Measurements from ENCODE around the gene TNFRSF1B. TPM values are rescaled to one million over a fixed set of nuclear protein-coding genes. Genes with fewer than 3 reads are reported as not detected.
A peak's percentile ranks its signal among the peaks of the same experiment; 100 is the strongest.

The TNFRSF1B gene
- total and polyA plus RNA-seq, 2 of the 8 experiments (the other 6 are each of a cell fraction or from before 2014, with no cell fraction given), result 1.7 to 2.9 TPM

- Histone ChIP-seq H4K91ac (replicated peaks; ENCODE audit: insufficient read length, low read length) (no peak overlapping the region), H2AK5ac (ENCODE audit: low read depth, low read length) (0 out of 2 replicates have a peak overlapping the region, but pooled peaks have one; percentile 16), H3K79me2 (ENCODE audit: control insufficient read depth in 1 of 2, insufficient read depth in 2 of 2, low read length in 2 of 2) (no peaks in the 10 kb centered on the region), H3K9ac (replicated peaks in 1 of 4; ENCODE audit: extremely low read depth in 1 of 4, low read depth in 3 of 4, low read length in 3 of 4) (no peak overlapping the region), H3K4me2 (ENCODE audit: insufficient read depth in 1 of 2, low read depth in 2 of 2, low read length in 2 of 2) (no peak overlapping the region), H2BK120ac (replicated peaks; ENCODE audit: low read depth, low read length) (no peak overlapping the region), H3K23me2 (ENCODE audit: low read depth, low read length) (peaks cover 3% of the 10 kb centered on the region; the same call in 1 of the 2 replicates), H2AFZ (ENCODE audit: low read length) (no peak overlapping the region), H3K4me3 (ENCODE audit: extremely low read depth in 1 of 4, insufficient read depth in 2 of 4, low read depth in 3 of 4, low read length in 4 of 4) (no peak overlapping the region), H2BK5ac (ENCODE audit: low read depth, low read length) (no peak overlapping the region), H2BK20ac (ENCODE audit: low read length) (no peak overlapping the region), H3K18ac (ENCODE audit: extremely low read depth, low read length) (no peak overlapping the region), H3K27me3 (replicated peaks in 1 of 4; ENCODE audit: control insufficient read depth in 3 of 4, extremely low read depth in 1 of 4, insufficient read depth in 3 of 4, low read length in 3 of 4) (no peaks in the 10 kb centered on the region), H4K20me1 (replicated peaks in 1 of 2; ENCODE audit: control insufficient read depth in 1 of 2, insufficient read depth in 2 of 2, low read length in 2 of 2) (peaks cover 0 to 1% of the 10 kb centered on the region in 2 experiments), H3K14ac (ENCODE audit: insufficient read length) (no peak overlapping the region), H2BK12ac (ENCODE audit: low read depth, low read length) (no peak overlapping the region; the same call in 1 of the 2 replicates), H3K56ac (replicated peaks; ENCODE audit: insufficient read length, low read depth, low read length) (no peak overlapping the region), H3K79me1 (ENCODE audit: low read depth, low read length) (no peaks in the 10 kb centered on the region), H3K4ac (replicated peaks; ENCODE audit: insufficient read length, low read depth, low read length) (no peak overlapping the region), H3K27ac (ENCODE audit: low read depth, low read length) (no peak overlapping the region), H4K8ac (ENCODE audit: extremely low read depth, insufficient read depth, low read length) (no peak overlapping the region; the same call in 1 of the 2 replicates), H4K5ac (ENCODE audit: insufficient read length, low read depth, low read length) (no peak overlapping the region), H3K36me3 (ENCODE audit: control insufficient read depth in 2 of 4, insufficient read depth in 4 of 4, low read length in 3 of 4) (no peaks in the 10 kb centered on the region), H2BK15ac (ENCODE audit: low read length) (no peak overlapping the region), H3K4me1 (replicated peaks in 1 of 4; ENCODE audit: control insufficient read depth in 3 of 4, insufficient read depth in 4 of 4, low read length in 3 of 4) (peaks cover 3 to 11% (median 8%) of the 10 kb centered on the region in 4 experiments), H3K23ac (ENCODE audit: insufficient read length) (no peak overlapping the region), H3K9me3 (ENCODE audit: insufficient read depth in 2 of 2, low read depth in 1 of 2, low read length in 1 of 2) (no peaks in the 10 kb centered on the region)
- WGBS, 2 experiments (ENCODE audit: extremely low coverage in 1 of 2, insufficient coverage in 1 of 2, insufficient read length in 1 of 2, insufficient replicate concordance in 2 of 2, low coverage in 1 of 2, low lambda C conversion rate in 2 of 2, missing lambda C conversion rate in 1 of 2), result 64% methylated on average over 6 of the region's 6 CpGs; no CpG with 5 or more reads in 1 of the 2 experiments
- ChIA-PET CTCF (ENCODE audit: partially characterized antibody) (interaction anchor here (1.0 to 17.0 kb wide), 7 partner anchors 6 to 95 kb away, joined by 3 to 503 read pairs (median 4); no protein-coding TSS in a partner anchor), POLR2A (ENCODE audit: partially characterized antibody) (no interaction called here)
- no peak for DNase-seq (ENCODE audit: low read depth in 1 of 2, low spot score in 2 of 2)
- no peak for FAIRE-seq
- TF ChIP-seq E2F6 (IDR thresholded peaks at IDR 0.05) (0 out of 2 replicates have a peak, but pooled peaks have one; percentile 19), ATF2 (IDR thresholded peaks at IDR 0.05; ENCODE audit: low read length) (no peak), BCL11A (IDR thresholded peaks at IDR 0.05; ENCODE audit: low read depth in 2 of 2, low read length in 2 of 2) (no peak), SP4 (IDR thresholded peaks at IDR 0.05; ENCODE audit: low read length) (no peak), JUND (IDR thresholded peaks at IDR 0.05; ENCODE audit: low read length) (no peak), CHD1 (IDR thresholded peaks at IDR 0.05; ENCODE audit: low read depth, low read length) (no peak)
Measured at GRCh38 chr1:12202190-12202497, 35.4 kb downstream of the TNFRSF1B start.

Data from H1 (cell line).